OCI-LY7 (cell line): ENCODE data around the gene PDZRN3. TPM values are rescaled to one million over a fixed set of nuclear protein-coding genes. Genes with fewer than 3 reads are reported as not detected.

Experiments used
- BruUV-seq: library from RNA; stranded (reverse); fragments of 400-500 nt; replicated peaks from 2 replicates; lab custom pipeline; 2021; lab: Mats Ljungman, UMichigan
- CTCF ChIA-PET: fragments of 300-600 bp; sonication (Branson Sonifier 250); formaldehyde crosslinking; loops from one replicate; lab custom pipeline; 2022; ENCODE audit warnings: antibody characterized with exemption; ENCODE audit not compliant: unreplicated experiment; lab: Charles Lee
- POLR2A ChIA-PET: fragments of 300-600 bp; sonication (Branson Sonifier 250); formaldehyde crosslinking; loops from one replicate; lab custom pipeline; 2022; ENCODE audit warnings: antibody characterized with exemption; lab: Charles Lee
- DNase-seq: peaks from one replicate; pipeline ENCODE4 v3.0.0-alpha.2; 2015; ENCODE audit warnings: low spot score
- H2AFZ ChIP-seq: fragments of 200-600 bp; sonication (generic), shearing (Covaris generic); 2 replicates; pipeline ENCODE4 v1.6.1; 2014; ENCODE audit warnings: mild to moderate bottlenecking, antibody characterized with exemption, low read length, moderate library complexity
- H3K27ac ChIP-seq: fragments of 200-600 bp; sonication (generic); 2 replicates; pipeline ENCODE4 v1.5.1; 2014; ENCODE audit warnings: mixed run types, low read depth, mild to moderate bottlenecking, moderate library complexity, low read length, inconsistent platforms; ENCODE audit not compliant: poor library complexity, severe bottlenecking
- H3K36me3 ChIP-seq: fragments of 200-600 bp; sonication (generic); 2 replicates; pipeline ENCODE4 v1.6.1; 2014; ENCODE audit warnings: mild to moderate bottlenecking, antibody characterized with exemption, low read length, moderate library complexity, mixed read lengths; ENCODE audit not compliant: insufficient read depth
- H3K4me1 ChIP-seq: fragments of 200-600 bp; sonication (generic); 2 replicates; pipeline ENCODE4 v1.5.1; 2014; ENCODE audit warnings: mild to moderate bottlenecking, low read length; ENCODE audit not compliant: insufficient read depth, poor library complexity, severe bottlenecking
- H3K4me2 ChIP-seq: fragments of 200-600 bp; sonication (generic); 2 replicates; pipeline ENCODE4 v1.6.1; 2014; ENCODE audit warnings: mild to moderate bottlenecking, low read length
- H3K4me3 ChIP-seq: fragments of 200-600 bp; sonication (generic); 2 replicates; pipeline ENCODE4 v1.5.1; 2014; ENCODE audit warnings: mild to moderate bottlenecking, low read depth, low read length; ENCODE audit not compliant: poor library complexity, severe bottlenecking
- H3K79me2 ChIP-seq: fragments of 200-600 bp; sonication (generic); 2 replicates; pipeline ENCODE4 v1.6.1; 2016; ENCODE audit warnings: low read depth, mild to moderate bottlenecking, low read length, moderate library complexity, mixed read lengths; ENCODE audit not compliant: insufficient read depth
- H3K9me2 ChIP-seq: fragments of 200-600 bp; sonication (generic); 2 replicates; pipeline ENCODE4 v1.6.1; 2016; ENCODE audit warnings: mild to moderate bottlenecking, low read length, mixed read lengths; ENCODE audit not compliant: insufficient read depth
- H3K9me3 ChIP-seq: fragments of 200-600 bp; sonication (generic); 2 replicates; pipeline ENCODE4 v1.6.1; 2014; ENCODE audit warnings: mild to moderate bottlenecking, mixed run types, low read length, mixed read lengths
- H4K20me1 ChIP-seq: fragments of 200-600 bp; sonication (generic); 2 replicates; pipeline ENCODE4 v1.6.1; 2014; ENCODE audit warnings: mild to moderate bottlenecking, antibody characterized with exemption, low read length, moderate library complexity, mixed read lengths; ENCODE audit not compliant: insufficient read depth
- CTCF ChIP-seq: fragments of 200-600 bp; sonication (generic); conservative IDR thresholded peaks from 2 replicates; pipeline ENCODE4 v1.5.1; 2014; ENCODE audit warnings: mild to moderate bottlenecking, antibody characterized with exemption, low read length, moderate library complexity, mixed read lengths
- EZH2phosphoT487 ChIP-seq: fragments of 200-600 bp; sonication (generic); IDR thresholded peaks from 2 replicates; pipeline ENCODE4 v1.6.1; 2018; ENCODE audit warnings: low read depth, borderline replicate concordance, mild to moderate bottlenecking, mixed run types, antibody characterized with exemption, low read length, moderate library complexity, mixed read lengths
- intact Hi-C: fragments of 100-400 bp; cut with micrococcal nuclease; formaldehyde crosslinking; loops from one replicate; pipeline ENCODE4 v1.10.0; 2022; ENCODE audit not compliant: unreplicated experiment
- total RNA-seq, 2 experiments: library from RNA; depleted of rRNA in 1 of 2; stranded (reverse); fragments of >200 nt in 1 of 2; shearing (Covaris generic) in 1 of 2; gene quantifications; 2 replicates each; pipeline ENCODE4 v1.2.3, GENCODE V29; 2014 to 2022

Gene PDZRN3
- total RNA-seq, 2 experiments from 2014 or later, result 0.95 TPM; not detected in 1

DNA sequence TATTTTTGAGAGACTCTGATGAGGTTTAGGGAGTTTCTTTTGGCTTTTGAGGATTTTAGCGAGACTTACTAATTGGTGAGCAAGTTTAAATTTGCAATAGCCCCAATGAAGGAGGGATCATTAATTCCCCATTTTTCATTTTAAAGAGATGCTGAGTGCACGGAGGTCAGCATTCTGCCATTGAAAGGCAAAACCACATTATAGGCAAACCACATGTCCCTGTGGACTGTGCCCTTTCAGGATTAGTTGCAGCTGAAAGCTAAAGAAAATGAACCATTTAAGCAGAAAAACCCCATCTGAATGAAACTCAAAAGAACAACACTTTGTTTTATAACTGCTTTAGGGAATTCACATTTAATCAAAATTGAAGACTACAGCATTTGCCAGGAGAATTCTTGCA lies 246.5 kb downstream of the PDZRN3 start:
- no TSS peak for BruUV-seq
- no peaks in the 10 kb centered on the region for H3K9me2 ChIP-seq
- no peaks in the 10 kb centered on the region for H3K4me1 ChIP-seq
- no peak overlapping the region for H3K4me3 ChIP-seq
- H3K27ac ChIP-seq, result no peak overlapping the region
- no peak for DNase-seq
- no peak overlapping the region for H2AFZ ChIP-seq
- CTCF ChIA-PET, result no interaction called here
- H3K36me3 ChIP-seq, result no peaks in the 10 kb centered on the region
- H4K20me1 ChIP-seq, result no peaks in the 10 kb centered on the region
- H3K4me2 ChIP-seq, result no peak overlapping the region
- H3K79me2 ChIP-seq, result no peaks in the 10 kb centered on the region
- H3K9me3 ChIP-seq, result no peaks in the 10 kb centered on the region
- TF ChIP-seq EZH2phosphoT487 (no peak), CTCF (no peak)
- intact Hi-C loops, result no loop called here
- POLR2A ChIA-PET, result no interaction called here

- no TSS peak for BruUV-seq
- ChIA-PET CTCF (no interaction called here), POLR2A (no interaction called here)
- Histone ChIP-seq H3K36me3 (no peaks in the 10 kb centered on the region), H4K20me1 (no peaks in the 10 kb centered on the region), H3K4me3 (no peak overlapping the region), H3K9me3 (no peaks in the 10 kb centered on the region), H3K9me2 (no peaks in the 10 kb centered on the region), H2AFZ (no peak overlapping the region), H3K79me2 (no peaks in the 10 kb centered on the region), H3K4me1 (no peaks in the 10 kb centered on the region), H3K4me2 (no peak overlapping the region), H3K27ac (no peak overlapping the region)
- intact Hi-C loops, result no loop called here
- TF ChIP-seq CTCF (no peak), EZH2phosphoT487 (no peak)
- no peak for DNase-seq
These were observed 258.9 kb downstream of the PDZRN3 start for GRCh38 chr3:73365756-73366397.

- no peak for DNase-seq
- no peak overlapping the region for H3K27ac ChIP-seq
- H3K9me3 ChIP-seq, result no peaks in the 10 kb centered on the region
- no TSS peak for BruUV-seq
- intact Hi-C loops, result no loop called here
- H3K79me2 ChIP-seq, result no peaks in the 10 kb centered on the region
- ChIA-PET CTCF (no interaction called here), POLR2A (no interaction called here)
- no peak overlapping the region for H2AFZ ChIP-seq
- no peak overlapping the region for H3K4me3 ChIP-seq
- H3K4me2 ChIP-seq, result no peak overlapping the region
- TF ChIP-seq EZH2phosphoT487, result no peak
- TF ChIP-seq CTCF, result no peak
- no peaks in the 10 kb centered on the region for H3K4me1 ChIP-seq
- no peaks in the 10 kb centered on the region for H3K9me2 ChIP-seq
- no peaks in the 10 kb centered on the region for H4K20me1 ChIP-seq
- H3K36me3 ChIP-seq, result no peaks in the 10 kb centered on the region
These were observed 260.2 kb downstream of the PDZRN3 start for GRCh38 chr3:73364517-73364916.
